ENCODE results near the gene XCL2. TPM values are rescaled to one million over a fixed set of nuclear protein-coding genes. Genes with fewer than 3 reads are reported as not detected.
"Not testable (repeated sequence)": the region's sequence is repeated elsewhere in the genome, so short reads cannot be mapped to it uniquely, and the experiment has no call there.

XCL2 gene
- total RNA-seq, result 1 to 10 TPM in 1 of 4 donors, not detected in 3; 1.9 TPM
- polyA plus RNA-seq, result 1 to 10 TPM in 1 of 3 donors, not detected in 2; 1.4 TPM

- 74 to 82% methylated on average over 5 of the region's 8 CpGs for WGBS, 2 donors
- H3K9me3 ChIP-seq; H3K4me1 ChIP-seq; H3K27me3 ChIP-seq; H3K4me3 ChIP-seq; intact Hi-C loops (cut with DNase I); H3K27ac ChIP-seq; DNase-seq; H3K36me3 ChIP-seq: not testable (repeated sequence)
Measured at GRCh38 chr1:168543840-168544498, at the start of gene XCL2. Gene XCL2 (minus strand): TSS chr1:168543997. CDS start chr1:168543964, 33 bp downstream.

- Histone ChIP-seq H3K27me3 (no peaks in the 10 kb centered on the region), H3K4me3 (no peak overlapping the region), H3K4me1 (no peaks in the 10 kb centered on the region), H3K9me3 (no peaks in the 10 kb centered on the region), H3K36me3 (no peaks in the 10 kb centered on the region), H3K27ac (no peak overlapping the region)
- DNase-seq, result no peak
- TF ChIP-seq POLR2AphosphoS5 (IDR thresholded peaks at IDR 0.05) (no peak), CTCF (IDR thresholded peaks at IDR 0.05) (no peak), POLR2A (IDR thresholded peaks at IDR 0.05) (no peak), EP300 (IDR thresholded peaks at IDR 0.05) (no peak)
- 32 to 64% methylated on average over 2 of the region's 2 CpGs for WGBS, 2 donors
- intact Hi-C loops (cut with DNase I), result no loop called here
Measured at GRCh38 chr1:168591641-168592250, 47.9 kb upstream of the XCL2 start.

- intact Hi-C loops (cut with DNase I), result no loop called here
- no peaks in the 10 kb centered on the region for H3K9me3 ChIP-seq
- H3K4me3 ChIP-seq, result no peak overlapping the region
- WGBS, 2 donors, result 93 to 96% methylated on average over 5 of the region's 5 CpGs
- TF ChIP-seq POLR2AphosphoS5 (IDR thresholded peaks at IDR 0.05) (no peak), POLR2A (IDR thresholded peaks at IDR 0.05) (no peak), CTCF (IDR thresholded peaks at IDR 0.05) (no peak), EP300 (IDR thresholded peaks at IDR 0.05) (no peak)
- H3K36me3 ChIP-seq, result no peaks in the 10 kb centered on the region
- no peak overlapping the region for H3K27ac ChIP-seq
- H3K27me3 ChIP-seq, result no peaks in the 10 kb centered on the region
- DNase-seq, result no peak
- H3K4me1 ChIP-seq, result no peaks in the 10 kb centered on the region
Measured at GRCh38 chr1:168591066-168591465, 47.3 kb upstream of the XCL2 start.

- no peak for TF ChIP-seq POLR2A (IDR thresholded peaks at IDR 0.05)
- TF ChIP-seq EP300 (IDR thresholded peaks at IDR 0.05), result no peak
- no peak for TF ChIP-seq CTCF (IDR thresholded peaks at IDR 0.05)
- no peak for TF ChIP-seq POLR2AphosphoS5 (IDR thresholded peaks at IDR 0.05)
- intact Hi-C loops (cut with DNase I), result no loop called here
- Histone ChIP-seq H3K27me3 (no peaks in the 10 kb centered on the region), H3K9me3 (no peaks in the 10 kb centered on the region), H3K27ac (no peak overlapping the region), H3K4me1 (peaks cover 0 to 13% (median 10%) of the 10 kb centered on the region in 4 donors), H3K4me3 (no peak overlapping the region), H3K36me3 (no peaks in the 10 kb centered on the region)
- no peak for DNase-seq
- WGBS, 2 donors, result 87 to 90% methylated on average over 2 of the region's 2 CpGs
Measured at GRCh38 chr1:168589167-168589566, 45.4 kb upstream of the XCL2 start.

- Histone ChIP-seq H3K4me3 (no peak overlapping the region), H3K27ac (peak overlapping the region in 1 of 4 donors; percentile 55), H3K27me3 (no peaks in the 10 kb centered on the region), H3K9me3 (no peaks in the 10 kb centered on the region), H3K36me3 (no peaks in the 10 kb centered on the region), H3K4me1 (peaks cover 0 to 34% (median 19%) of the 10 kb centered on the region in 4 donors)
- no peak for DNase-seq
- intact Hi-C loops (cut with DNase I), result no loop called here
- TF ChIP-seq CTCF (IDR thresholded peaks at IDR 0.05) (no peak), EP300 (IDR thresholded peaks at IDR 0.05) (no peak), POLR2AphosphoS5 (IDR thresholded peaks at IDR 0.05) (no peak), POLR2A (IDR thresholded peaks at IDR 0.05) (no peak)
- WGBS, 2 donors, result 50 to 98% methylated on average over 1 of the region's 1 CpG
Measured at GRCh38 chr1:168585937-168586336, 42.1 kb upstream of the XCL2 start.

Measured in sigmoid colon (tissue), 7 donors.